ENCODE data around the gene DRAXIN.

DRAXIN gene

DNA sequence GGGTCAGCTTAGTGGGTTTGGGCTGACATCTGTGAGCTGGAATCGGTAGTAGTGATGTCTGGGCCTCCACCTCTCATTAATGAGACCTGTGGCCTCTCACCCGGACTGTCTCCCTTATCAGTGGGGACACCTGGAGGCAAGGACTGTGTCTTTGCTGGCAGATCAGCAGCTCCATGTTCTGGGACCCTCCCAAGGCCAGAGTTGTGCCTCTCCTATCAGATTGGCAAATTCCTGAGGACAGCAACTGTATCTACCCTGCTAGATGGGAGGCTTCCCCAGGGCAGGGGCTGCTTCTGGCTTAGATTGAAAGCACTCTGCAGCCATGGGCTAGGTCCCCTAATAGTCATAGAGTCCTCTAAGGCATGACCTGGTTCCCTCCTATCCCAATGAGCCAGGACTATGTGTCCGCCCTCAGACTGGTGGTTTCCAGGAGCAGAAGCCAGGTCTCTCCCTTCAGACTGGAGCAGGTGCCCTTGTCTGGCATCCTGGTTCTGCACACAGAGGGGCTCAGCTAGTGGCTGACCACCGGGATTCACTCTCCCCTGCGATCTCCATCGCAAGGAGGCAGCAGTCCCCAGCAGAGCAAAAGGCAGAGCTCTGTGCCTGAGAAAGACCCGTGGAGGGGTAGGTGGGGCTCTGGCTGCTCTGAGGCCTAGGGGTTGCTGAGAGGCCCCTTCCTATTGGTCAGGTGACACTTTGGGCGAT is 5.8 kb downstream of the DRAXIN start:
- no peak overlapping the region for H3K27ac ChIP-seq (replicated peaks; ENCODE audit: low read length)
- no peak overlapping the region for H3K14ac ChIP-seq (ENCODE audit: low read length)
- H3K36me3 ChIP-seq (replicated peaks in 1 of 2; ENCODE audit: control insufficient read depth in 2 of 2, insufficient read depth in 2 of 2, low read length in 2 of 2) = peaks cover 5 to 16% of the 10 kb centered on the region in 2 donors
- no peak overlapping the region for H3K18ac ChIP-seq (ENCODE audit: low read length)
- H2BK15ac ChIP-seq (ENCODE audit: low read length) = no peak overlapping the region
- DNase-seq (ENCODE audit: low spot score) = no peak
- H3K9me3 ChIP-seq (replicated peaks in 1 of 2; ENCODE audit: control insufficient read depth in 2 of 2, insufficient read depth in 1 of 2, low read depth in 1 of 2, low read length in 2 of 2) = peaks cover 0 to 4% of the 10 kb centered on the region in 2 donors
- H3K27me3 ChIP-seq (ENCODE audit: control insufficient read depth in 3 of 3, insufficient read depth in 3 of 3, low read depth in 1 of 3, low read length in 3 of 3) = peaks cover 0 to 10% (median 0%) of the 10 kb centered on the region in 3 experiments
- peaks cover 25 to 36% of the 10 kb centered on the region in 2 donors for H3K4me1 ChIP-seq (ENCODE audit: control insufficient read depth in 2 of 2, insufficient read depth in 1 of 2, low read depth in 1 of 2, low read length in 2 of 2)
- no peak overlapping the region for H2BK12ac ChIP-seq (ENCODE audit: low read length)
- H2BK5ac ChIP-seq (ENCODE audit: low read length) = no peak overlapping the region
- H2AK5ac ChIP-seq (ENCODE audit: low read depth, low read length) = no peak overlapping the region
- no peak overlapping the region for H2BK120ac ChIP-seq (ENCODE audit: low read depth, low read length)
- no peak overlapping the region for H2AFZ ChIP-seq (ENCODE audit: low read length)
- no peak overlapping the region for H3K4ac ChIP-seq (ENCODE audit: low read length)
- no peak overlapping the region for H3K4me3 ChIP-seq (ENCODE audit: low read length in 2 of 2)
- no peak overlapping the region for H3K4me2 ChIP-seq (ENCODE audit: insufficient read depth, low read length, poor library complexity, severe bottlenecking)
- no peak overlapping the region for H3K9ac ChIP-seq (ENCODE audit: low read depth, low read length, poor library complexity)
- H3K23ac ChIP-seq (ENCODE audit: low read depth, low read length, poor library complexity) = no peak overlapping the region
- no peak overlapping the region for H4K8ac ChIP-seq (ENCODE audit: low read depth, low read length)
- no peak overlapping the region for H4K91ac ChIP-seq (ENCODE audit: low read depth, low read length, poor library complexity)
- peaks cover under 1% of the 10 kb centered on the region for H3K79me1 ChIP-seq (ENCODE audit: low read depth, low read length)
- WGBS, 2 donors (ENCODE audit: extremely low coverage in 2 of 2, insufficient read length in 2 of 2, insufficient replicate concordance in 1 of 2) = no CpG with 5 or more reads among the region's 8 CpGs

DNA sequence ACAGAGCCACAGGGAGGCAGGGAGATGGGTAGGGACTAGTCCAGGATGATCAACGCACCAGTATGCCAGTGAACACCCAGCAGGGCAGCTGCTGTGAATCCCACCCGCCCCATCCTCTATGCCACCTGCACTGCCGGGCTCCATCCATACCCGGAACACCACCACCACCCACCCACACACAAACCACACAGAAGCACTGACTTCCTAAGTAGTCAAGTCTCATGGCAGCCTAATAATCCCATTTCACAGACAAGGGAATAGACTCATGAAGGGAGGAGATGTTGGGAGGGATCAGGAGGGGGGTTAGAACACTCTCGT is 6.3 kb downstream of the DRAXIN start:
- no peak overlapping the region for H3K9ac ChIP-seq (ENCODE audit: low read depth, low read length, poor library complexity)
- H4K8ac ChIP-seq (ENCODE audit: low read depth, low read length) = no peak overlapping the region
- no peak overlapping the region for H2AFZ ChIP-seq (ENCODE audit: low read length)
- no peak overlapping the region for H2BK5ac ChIP-seq (ENCODE audit: low read length)
- H3K36me3 ChIP-seq (replicated peaks in 1 of 2; ENCODE audit: control insufficient read depth in 2 of 2, insufficient read depth in 2 of 2, low read length in 2 of 2) = peaks cover 6 to 18% of the 10 kb centered on the region in 2 donors
- no peak overlapping the region for H3K4ac ChIP-seq (ENCODE audit: low read length)
- H3K79me1 ChIP-seq (ENCODE audit: low read depth, low read length) = peaks cover 2% of the 10 kb centered on the region
- H2BK15ac ChIP-seq (ENCODE audit: low read length) = no peak overlapping the region
- H3K18ac ChIP-seq (ENCODE audit: low read length) = no peak overlapping the region
- no peak overlapping the region for H3K23ac ChIP-seq (ENCODE audit: low read depth, low read length, poor library complexity)
- no peak overlapping the region for H2BK120ac ChIP-seq (ENCODE audit: low read depth, low read length)
- no peak overlapping the region for H3K27ac ChIP-seq (replicated peaks; ENCODE audit: low read length)
- H2BK12ac ChIP-seq (ENCODE audit: low read length) = no peak overlapping the region
- no peak overlapping the region for H2AK5ac ChIP-seq (ENCODE audit: low read depth, low read length)
- peaks cover 0 to 7% (median 0%) of the 10 kb centered on the region in 3 experiments for H3K27me3 ChIP-seq (ENCODE audit: control insufficient read depth in 3 of 3, insufficient read depth in 3 of 3, low read depth in 1 of 3, low read length in 3 of 3)
- H3K4me2 ChIP-seq (ENCODE audit: insufficient read depth, low read length, poor library complexity, severe bottlenecking) = no peak overlapping the region
- H3K14ac ChIP-seq (ENCODE audit: low read length) = no peak overlapping the region
- no peak for DNase-seq (ENCODE audit: low spot score)
- WGBS, 2 donors (ENCODE audit: extremely low coverage in 2 of 2, insufficient read length in 2 of 2, insufficient replicate concordance in 1 of 2) = no CpG with 5 or more reads among the region's 5 CpGs
- H3K4me3 ChIP-seq (ENCODE audit: low read length in 2 of 2) = no peak overlapping the region
- peaks cover 0 to 6% of the 10 kb centered on the region in 2 donors for H3K9me3 ChIP-seq (replicated peaks in 1 of 2; ENCODE audit: control insufficient read depth in 2 of 2, insufficient read depth in 1 of 2, low read depth in 1 of 2, low read length in 2 of 2)
- H3K4me1 ChIP-seq (ENCODE audit: control insufficient read depth in 2 of 2, insufficient read depth in 1 of 2, low read depth in 1 of 2, low read length in 2 of 2) = peaks cover 23 to 36% of the 10 kb centered on the region in 2 donors
- H4K91ac ChIP-seq (ENCODE audit: low read depth, low read length, poor library complexity) = no peak overlapping the region

DNA sequence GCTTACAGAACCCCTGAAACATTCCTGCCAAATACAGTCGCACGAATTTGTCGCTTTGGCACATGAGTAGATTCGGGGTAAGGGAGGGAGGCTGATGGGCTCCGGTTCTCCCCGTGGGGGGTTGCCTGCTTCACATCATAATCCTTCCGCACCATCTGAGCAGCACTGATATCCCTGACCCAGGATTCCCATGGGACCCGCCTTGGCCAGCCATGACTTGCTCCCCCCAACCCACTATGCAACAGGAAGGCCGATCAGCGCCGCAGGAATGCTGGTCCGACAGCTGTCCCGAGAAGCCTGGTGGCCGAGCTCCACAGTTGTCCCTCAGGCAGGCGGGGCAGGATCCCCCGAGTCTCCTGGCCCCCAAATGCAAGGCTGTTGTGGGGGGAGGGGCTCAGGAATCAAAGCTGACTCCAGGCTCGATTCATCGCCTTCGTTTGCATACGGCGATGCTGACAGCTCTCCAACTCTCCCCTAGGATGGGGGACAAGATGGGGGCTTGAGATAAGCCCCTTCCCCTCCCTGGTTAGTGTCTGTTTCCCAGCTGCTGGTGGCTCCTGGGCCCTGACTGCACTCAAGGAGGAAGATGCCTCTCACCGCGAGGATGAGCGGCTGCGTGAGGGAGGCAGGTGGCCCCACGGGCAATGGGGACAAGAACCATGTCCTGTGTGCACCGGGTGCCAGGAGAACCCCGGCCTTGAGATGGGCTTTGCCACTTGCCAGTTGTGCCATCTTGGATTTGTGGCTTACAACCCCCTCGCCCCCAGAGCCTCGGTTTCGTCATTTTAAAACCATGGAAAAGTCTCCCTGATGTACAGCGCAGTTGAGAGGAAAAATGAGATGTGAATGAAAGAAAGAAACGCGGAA is 9.3 kb downstream of the DRAXIN start:
- no peak overlapping the region for H3K4ac ChIP-seq (ENCODE audit: low read length)
- peak overlapping the region; percentile 46 for H2BK5ac ChIP-seq (ENCODE audit: low read length)
- WGBS, 2 donors (ENCODE audit: extremely low coverage in 2 of 2, insufficient read length in 2 of 2, insufficient replicate concordance in 1 of 2) = no CpG with 5 or more reads among the region's 34 CpGs
- H3K9me3 ChIP-seq (replicated peaks in 1 of 2; ENCODE audit: control insufficient read depth in 2 of 2, insufficient read depth in 1 of 2, low read depth in 1 of 2, low read length in 2 of 2) = peaks cover 0 to 6% of the 10 kb centered on the region in 2 donors
- peaks cover 6 to 12% of the 10 kb centered on the region in 2 donors for H3K36me3 ChIP-seq (replicated peaks in 1 of 2; ENCODE audit: control insufficient read depth in 2 of 2, insufficient read depth in 2 of 2, low read length in 2 of 2)
- H3K79me1 ChIP-seq (ENCODE audit: low read depth, low read length) = peaks cover 6% of the 10 kb centered on the region
- H3K4me1 ChIP-seq (ENCODE audit: control insufficient read depth in 2 of 2, insufficient read depth in 1 of 2, low read depth in 1 of 2, low read length in 2 of 2) = peaks cover 42 to 43% of the 10 kb centered on the region in 2 donors
- H2BK15ac ChIP-seq (ENCODE audit: low read length) = peak overlapping the region; percentile 69
- no peak overlapping the region for H3K14ac ChIP-seq (ENCODE audit: low read length)
- H2AFZ ChIP-seq (ENCODE audit: low read length) = no peak overlapping the region
- peak overlapping the region; percentile 66 for H4K91ac ChIP-seq (ENCODE audit: low read depth, low read length, poor library complexity)
- no peak overlapping the region for H2BK12ac ChIP-seq (ENCODE audit: low read length)
- peak overlapping the region; percentile 70 for H2BK120ac ChIP-seq (ENCODE audit: low read depth, low read length)
- peak overlapping the region; percentile 95 for H3K18ac ChIP-seq (ENCODE audit: low read length)
- peaks cover 0 to 3% (median 0%) of the 10 kb centered on the region in 3 experiments for H3K27me3 ChIP-seq (ENCODE audit: control insufficient read depth in 3 of 3, insufficient read depth in 3 of 3, low read depth in 1 of 3, low read length in 3 of 3)
- H3K4me3 ChIP-seq (ENCODE audit: low read length in 2 of 2) = peak overlapping the region in 1 of 2 donors; percentile 23
- H3K27ac ChIP-seq (replicated peaks; ENCODE audit: low read length) = peak overlapping the region; percentile 42
- H4K8ac ChIP-seq (ENCODE audit: low read depth, low read length) = no peak overlapping the region
- peak overlapping the region; percentile 89 for H3K23ac ChIP-seq (ENCODE audit: low read depth, low read length, poor library complexity)
- no peak for DNase-seq (ENCODE audit: low spot score)
- peak overlapping the region; percentile 95 for H2AK5ac ChIP-seq (ENCODE audit: low read depth, low read length)
- no peak overlapping the region for H3K4me2 ChIP-seq (ENCODE audit: insufficient read depth, low read length, poor library complexity, severe bottlenecking)
- peak overlapping the region; percentile 63 for H3K9ac ChIP-seq (ENCODE audit: low read depth, low read length, poor library complexity)

DNA sequence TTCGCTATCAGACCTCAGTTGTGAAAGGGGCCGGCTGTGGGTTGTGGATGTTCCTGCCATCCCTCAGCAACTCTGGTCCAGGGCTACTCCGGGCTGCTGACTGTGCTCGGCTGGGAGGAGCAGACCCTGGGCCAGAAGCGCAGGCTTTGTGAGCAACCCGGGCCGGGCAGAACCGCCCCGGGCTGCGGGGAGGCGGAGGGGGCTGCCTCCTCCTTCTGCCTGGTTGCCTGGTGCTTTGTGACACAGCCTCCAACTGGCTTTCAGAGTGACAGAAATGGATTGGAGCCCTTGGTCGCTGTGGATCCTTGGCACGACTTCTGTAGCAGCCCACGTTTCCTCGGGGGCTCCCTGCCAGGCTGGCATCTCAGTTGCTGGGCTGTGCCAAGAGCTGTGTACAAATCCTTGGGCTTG is 10.0 kb downstream of the DRAXIN start:
- Histone ChIP-seq H2BK12ac (ENCODE audit: low read length) (peak overlapping the region; percentile 95), H3K36me3 (replicated peaks in 1 of 2; ENCODE audit: control insufficient read depth in 2 of 2, insufficient read depth in 2 of 2, low read length in 2 of 2) (peaks cover 6 to 13% of the 10 kb centered on the region in 2 donors), H2AK5ac (ENCODE audit: low read depth, low read length) (peak overlapping the region; percentile 95), H2BK120ac (ENCODE audit: low read depth, low read length) (peak overlapping the region; percentile 70), H4K91ac (ENCODE audit: low read depth, low read length, poor library complexity) (peak overlapping the region; percentile 60), H2AFZ (ENCODE audit: low read length) (no peak overlapping the region), H4K8ac (ENCODE audit: low read depth, low read length) (no peak overlapping the region), H3K27me3 (ENCODE audit: control insufficient read depth in 3 of 3, insufficient read depth in 3 of 3, low read depth in 1 of 3, low read length in 3 of 3) (peaks cover 0 to 3% (median 0%) of the 10 kb centered on the region in 3 experiments), H3K4me3 (ENCODE audit: low read length in 2 of 2) (no peak overlapping the region), H3K23ac (ENCODE audit: low read depth, low read length, poor library complexity) (peak overlapping the region; percentile 66), H3K4me2 (ENCODE audit: insufficient read depth, low read length, poor library complexity, severe bottlenecking) (no peak overlapping the region), H3K9ac (ENCODE audit: low read depth, low read length, poor library complexity) (peak overlapping the region; percentile 91), H3K27ac (replicated peaks; ENCODE audit: low read length) (peak overlapping the region; percentile 42), H3K4me1 (ENCODE audit: control insufficient read depth in 2 of 2, insufficient read depth in 1 of 2, low read depth in 1 of 2, low read length in 2 of 2) (peaks cover 43 to 44% of the 10 kb centered on the region in 2 donors), H3K18ac (ENCODE audit: low read length) (peak overlapping the region; percentile 91), H3K4ac (ENCODE audit: low read length) (peak overlapping the region; percentile 95), H2BK5ac (ENCODE audit: low read length) (no peak overlapping the region), H2BK15ac (ENCODE audit: low read length) (peak overlapping the region; percentile 61), H3K9me3 (replicated peaks in 1 of 2; ENCODE audit: control insufficient read depth in 2 of 2, insufficient read depth in 1 of 2, low read depth in 1 of 2, low read length in 2 of 2) (peaks cover 0 to 6% of the 10 kb centered on the region in 2 donors), H3K14ac (ENCODE audit: low read length) (peak overlapping the region; percentile 99), H3K79me1 (ENCODE audit: low read depth, low read length) (peaks cover 6% of the 10 kb centered on the region)
- no CpG with 5 or more reads among the region's 15 CpGs for WGBS, 2 donors (ENCODE audit: extremely low coverage in 2 of 2, insufficient read length in 2 of 2, insufficient replicate concordance in 1 of 2)
- DNase-seq (ENCODE audit: low spot score) = no peak
